Esophagus squamous epithelium (tissue), 5 donors: ENCODE results near the gene MAPK12. TPM values are rescaled to one million over a fixed set of nuclear protein-coding genes. Genes with fewer than 3 reads are reported as not detected.
"Not testable (repeated sequence)": the region's sequence is repeated elsewhere in the genome, so short reads cannot be mapped to it uniquely, and the experiment has no call there.

ENCODE experiments used
- DNase-seq: peaks from one replicate; lab custom pipeline; 2025; lab: John Stamatoyannopoulos, UW
- H3K27ac ChIP-seq, 4 donors: fragments of 200-600 bp; sonication (generic); one replicate each; pipeline ENCODE4 v1.5.1; 2016 to 2019; ENCODE audit warnings: mild to moderate bottlenecking in 1 of 4
- H3K27me3 ChIP-seq, 4 donors: fragments of 200-600 bp; sonication (generic); 1 replicate in 3 of 4; 2 replicates in 1 of 4; pipeline versions ENCODE4 v1.5.1 to v1.6.0; 2017 to 2021; ENCODE audit warnings: antibody characterized with exemption in 1 of 4
- H3K36me3 ChIP-seq, 3 donors: fragments of 200-600 bp; sonication (generic); one replicate each; pipeline ENCODE4 v1.5.1; 2016 to 2019
- H3K4me1 ChIP-seq, 3 donors: fragments of 200-600 bp; sonication (generic); one replicate each; pipeline ENCODE4 v1.5.1; 2017 to 2019
- H3K4me3 ChIP-seq, 4 donors: fragments of 200-600 bp; sonication (generic); 1 replicate in 3 of 4; 2 replicates in 1 of 4; pipeline ENCODE4 v1.5.1; 2016 to 2019; ENCODE audit warnings: mild to moderate bottlenecking in 2 of 4, moderate library complexity in 1 of 4
- H3K9me3 ChIP-seq, 3 donors: fragments of 200-600 bp; sonication (generic); one replicate each; pipeline ENCODE4 v1.5.1; 2016 to 2019
- POLR2A ChIP-seq, 4 donors: fragments of 450-650 bp; IDR thresholded peaks; one replicate each; pipeline ENCODE4 v1.6.1; 2017; ENCODE audit warnings: antibody characterized with exemption in 4 of 4, mild to moderate bottlenecking in 4 of 4, moderate library complexity in 3 of 4
- WGBS, 2 donors: methylation state at CpG; one replicate each; pipeline ENCODE4 v1.1.5; 2018; 5-methylcytosine and 5-hydroxymethylcytosine counted together
- intact Hi-C: fragments of 100-400 bp; cut with DNase I; formaldehyde crosslinking; loops from one replicate; pipeline ENCODE4 v1.15.0; 2022
- total RNA-seq, 4 donors: library from RNA; depleted of rRNA; stranded (reverse); fragments of >200 nt; gene quantifications; one replicate each; pipeline ENCODE4 v1.1.0, GENCODE V29; 2016
- TF ChIP-seq, protein P1 (sequence below), 6 experiments: fragments of 450-650 bp in 4 of 6; fragments of 200-600 bp in 2 of 6; sonication (generic) in 2 of 6; IDR thresholded peaks; one replicate each; pipeline ENCODE4 v1.5.1; 2016 to 2019; ENCODE audit warnings: antibody characterized with exemption in 6 of 6, mild to moderate bottlenecking in 4 of 6, moderate library complexity in 4 of 6
- donor health status: DM: yes; HTN: yes; CAD: no.

Gene MAPK12
- total RNA-seq, 4 donors from 2014 or later: 0.19 to 6.9 (median 2.3) TPM

DNA sequence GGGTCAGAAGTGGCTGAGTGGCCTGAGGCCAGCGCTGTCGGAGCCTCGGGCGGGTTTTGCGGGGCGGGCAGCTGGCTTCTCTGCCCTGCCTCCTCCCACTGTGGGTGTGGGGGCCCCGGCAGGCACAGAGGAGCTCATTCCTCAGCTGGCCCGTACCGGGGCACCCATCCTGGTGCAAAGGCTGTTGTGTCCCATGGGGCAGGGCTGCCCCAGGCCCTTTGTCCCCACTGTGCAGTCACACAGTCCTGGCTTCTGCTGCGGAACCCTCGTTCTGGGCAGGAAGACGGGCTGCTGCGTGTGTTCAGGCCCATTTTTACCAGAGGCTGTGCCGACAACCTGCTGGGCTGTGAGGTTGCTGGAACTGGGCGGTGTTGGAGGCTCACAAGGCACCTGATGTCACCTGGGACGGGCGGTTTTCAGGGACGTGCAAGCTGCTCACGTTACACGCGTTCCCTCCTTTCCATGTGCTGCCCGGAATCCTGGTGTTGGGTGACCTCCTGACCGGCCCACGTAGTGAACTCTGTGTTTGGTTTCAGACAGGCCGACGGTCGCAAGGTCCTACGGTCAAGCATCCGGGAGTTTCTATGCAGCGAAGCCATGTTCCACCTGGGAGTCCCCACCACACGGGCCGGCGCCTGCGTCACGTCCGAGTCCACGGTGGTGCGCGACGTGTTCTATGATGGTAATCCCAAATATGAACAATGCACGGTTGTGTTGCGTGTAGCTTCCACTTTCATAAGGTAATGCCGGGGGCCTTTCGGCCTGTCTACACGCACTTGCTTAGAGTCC is 55.5 kb downstream of the MAPK12 start:
- no peak for TF ChIP-seq POLR2A (IDR thresholded peaks at IDR 0.05)
- TF ChIP-seq, protein P1, sequence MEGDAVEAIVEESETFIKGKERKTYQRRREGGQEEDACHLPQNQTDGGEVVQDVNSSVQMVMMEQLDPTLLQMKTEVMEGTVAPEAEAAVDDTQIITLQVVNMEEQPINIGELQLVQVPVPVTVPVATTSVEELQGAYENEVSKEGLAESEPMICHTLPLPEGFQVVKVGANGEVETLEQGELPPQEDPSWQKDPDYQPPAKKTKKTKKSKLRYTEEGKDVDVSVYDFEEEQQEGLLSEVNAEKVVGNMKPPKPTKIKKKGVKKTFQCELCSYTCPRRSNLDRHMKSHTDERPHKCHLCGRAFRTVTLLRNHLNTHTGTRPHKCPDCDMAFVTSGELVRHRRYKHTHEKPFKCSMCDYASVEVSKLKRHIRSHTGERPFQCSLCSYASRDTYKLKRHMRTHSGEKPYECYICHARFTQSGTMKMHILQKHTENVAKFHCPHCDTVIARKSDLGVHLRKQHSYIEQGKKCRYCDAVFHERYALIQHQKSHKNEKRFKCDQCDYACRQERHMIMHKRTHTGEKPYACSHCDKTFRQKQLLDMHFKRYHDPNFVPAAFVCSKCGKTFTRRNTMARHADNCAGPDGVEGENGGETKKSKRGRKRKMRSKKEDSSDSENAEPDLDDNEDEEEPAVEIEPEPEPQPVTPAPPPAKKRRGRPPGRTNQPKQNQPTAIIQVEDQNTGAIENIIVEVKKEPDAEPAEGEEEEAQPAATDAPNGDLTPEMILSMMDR (IDR thresholded peaks at IDR 0.05): no peak
- Histone ChIP-seq H3K4me1 (peaks cover 8 to 65% (median 11%) of the 10 kb centered on the region in 3 donors), H3K9me3 (no peaks in the 10 kb centered on the region), H3K27me3 (no peaks in the 10 kb centered on the region), H3K4me3 (no peak overlapping the region), H3K27ac (peak overlapping the region; percentile 5 to 61 (median 53)), H3K36me3 (peaks cover 10 to 77% (median 22%) of the 10 kb centered on the region in 3 donors)
- intact Hi-C loops: no loop called here
- 87 to 93% methylated on average over 27 to 34 of the region's 45 CpGs for WGBS, 2 donors
- DNase-seq: no peak

DNA sequence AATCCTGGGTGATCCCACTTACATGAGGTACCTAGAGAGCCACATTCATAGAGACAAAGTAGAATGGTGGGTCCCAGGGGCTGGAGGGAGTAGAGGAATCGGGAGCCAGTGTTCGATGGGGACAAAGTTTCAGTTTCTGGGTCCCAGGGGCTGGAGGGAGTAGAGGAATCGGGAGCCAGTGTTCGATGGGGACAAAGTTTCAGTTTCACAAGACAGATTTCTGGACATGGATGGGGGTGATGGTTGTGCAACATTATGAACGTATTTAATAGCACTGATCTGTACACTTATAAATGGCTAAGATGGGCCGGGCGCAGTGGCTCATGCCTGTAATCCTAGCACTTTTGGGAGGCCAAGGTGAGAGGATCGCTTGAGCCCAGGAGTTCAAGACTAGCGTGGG is 56.5 kb downstream of the MAPK12 start:
- H3K4me3 ChIP-seq, H3K9me3 ChIP-seq, DNase-seq, H3K27me3 ChIP-seq, intact Hi-C loops: not testable (repeated sequence)
- H3K36me3 ChIP-seq: peaks cover 0 to 67% (median 13%) of the 10 kb centered on the region in 3 donors
- WGBS, 2 donors: 74 to 86% methylated on average over 9 of the region's 9 CpGs
- peaks cover 9 to 62% (median 12%) of the 10 kb centered on the region in 3 donors for H3K4me1 ChIP-seq
- peak overlapping the region in 1 of 4 donors; percentile 12 for H3K27ac ChIP-seq

DNA sequence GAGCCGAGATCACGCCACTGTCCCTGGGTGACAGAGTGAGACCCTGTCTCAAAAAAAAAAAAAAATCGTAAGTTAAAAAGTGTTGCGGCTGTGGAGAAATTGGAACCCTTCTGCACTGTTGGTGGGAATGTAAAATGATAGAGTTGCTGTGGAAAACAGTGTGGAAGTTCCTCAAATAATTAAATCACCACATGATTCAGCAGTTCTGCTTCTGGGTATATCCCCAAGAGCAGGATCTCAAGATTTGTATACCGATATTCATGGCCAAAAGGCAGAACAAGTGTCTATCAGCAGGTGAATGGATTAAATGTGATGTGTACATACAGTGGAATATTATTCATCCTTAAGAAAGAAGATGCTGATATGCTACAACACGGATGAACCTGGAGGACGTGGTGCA is 56.9 kb downstream of the MAPK12 start:
- H3K4me3 ChIP-seq: no peak overlapping the region
- peaks cover 0 to 65% (median 12%) of the 10 kb centered on the region in 3 donors for H3K36me3 ChIP-seq
- H3K9me3 ChIP-seq: no peaks in the 10 kb centered on the region
- H3K27ac ChIP-seq: peak overlapping the region in 1 of 4 donors; percentile 12
- no peak for DNase-seq
- intact Hi-C loops: no loop called here
- TF ChIP-seq, protein P1 (IDR thresholded peaks at IDR 0.05): no peak
- 79 to 81% methylated on average over 6 to 7 of the region's 7 CpGs for WGBS, 2 donors
- peaks cover 13 to 62% (median 17%) of the 10 kb centered on the region in 3 donors for H3K4me1 ChIP-seq
- no peaks in the 10 kb centered on the region for H3K27me3 ChIP-seq

DNA sequence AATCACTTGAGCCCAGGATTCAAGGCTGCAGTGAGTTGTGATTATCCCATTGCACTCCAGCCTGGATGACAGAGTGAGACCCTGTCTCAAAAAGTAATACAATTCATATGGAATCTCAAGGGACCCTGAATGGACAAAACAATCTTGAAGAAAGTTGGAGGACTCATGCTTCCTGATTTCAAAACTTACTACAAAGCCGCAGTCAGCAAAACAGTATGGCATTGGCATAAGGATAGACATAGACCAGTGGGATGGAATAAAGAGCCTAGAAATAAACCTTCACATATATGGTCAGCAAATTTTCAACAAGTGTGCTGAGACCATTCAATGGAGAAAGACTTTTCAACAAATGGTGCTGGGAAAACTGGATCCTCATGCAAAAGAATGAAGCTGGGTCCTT is 58.2 kb downstream of the MAPK12 start:
- peaks cover under 1 to 63% (median 12%) of the 10 kb centered on the region in 3 donors for H3K36me3 ChIP-seq
- peaks cover 15 to 60% (median 18%) of the 10 kb centered on the region in 3 donors for H3K4me1 ChIP-seq
- no peak overlapping the region for H3K4me3 ChIP-seq
- H3K27ac ChIP-seq: no peak overlapping the region
- H3K27me3 ChIP-seq: no peaks in the 10 kb centered on the region
- WGBS, 2 donors: 100% methylated on average over 1 of the region's 1 CpG
- intact Hi-C loops: no loop called here
- DNase-seq: no peak
- H3K9me3 ChIP-seq: no peaks in the 10 kb centered on the region
- no peak for TF ChIP-seq POLR2A (IDR thresholded peaks at IDR 0.05)
- TF ChIP-seq, protein P1 (IDR thresholded peaks at IDR 0.05): no peak

Other genes starting within 250 kb of the MAPK12 start
- not detected for gene IL17REL, start 248.9 kb downstream of the MAPK12 start, total RNA-seq
- not detected for gene TTLL8, start 203.4 kb downstream of the MAPK12 start, total RNA-seq
- gene MLC1, start 176.3 kb downstream of the MAPK12 start, total RNA-seq: under 1 TPM in 2 of 4 donors, not detected in 2; under 0.01 to 0.70 TPM
- gene MOV10L1, start 171.7 kb downstream of the MAPK12 start, total RNA-seq: under 1 TPM in 3 of 4 donors, not detected in 1; 0.06 to 0.57 (median 0.13) TPM
- 1 to 10 TPM; 1.6 to 4.5 (median 3.4) TPM for gene PANX2, start 91.0 kb downstream of the MAPK12 start, total RNA-seq
- gene TRABD, start 75.8 kb downstream of the MAPK12 start, total RNA-seq: 10 to 100 TPM; 39.3 to 55.1 (median 45.8) TPM
- gene SELENOO, start 60.7 kb downstream of the MAPK12 start, total RNA-seq: 10 to 100 TPM; 23.9 to 36.3 (median 27.0) TPM
- gene TUBGCP6, start 16.7 kb downstream of the MAPK12 start, total RNA-seq: 10 to 100 TPM; 20.3 to 44.3 (median 32.2) TPM
- 10 to 100 TPM; 18.2 to 46.3 (median 35.6) TPM for gene HDAC10, start 10.4 kb downstream of the MAPK12 start, total RNA-seq
- gene MAPK11, start 8.7 kb upstream of the MAPK12 start, total RNA-seq: 1 to 10 TPM; 2.4 to 5.7 (median 3.5) TPM
- 100 to 1,000 TPM in 3 of 4 donors, 10 to 100 TPM in 1; 80.9 to 231 (median 129) TPM for gene PLXNB2, start 46.0 kb upstream of the MAPK12 start, total RNA-seq
- 1 to 10 TPM in 3 of 4 donors, under 1 TPM in 1; 0.88 to 3.6 (median 2.9) TPM for gene DENND6B, start 65.3 kb upstream of the MAPK12 start, total RNA-seq
- gene PPP6R2, start 81.6 kb upstream of the MAPK12 start, total RNA-seq: 10 to 100 TPM; 35.6 to 50.8 (median 45.6) TPM
- gene SBF1, start 213.4 kb upstream of the MAPK12 start, total RNA-seq: 10 to 100 TPM; 38.3 to 92.0 (median 63.4) TPM
- 1 to 10 TPM in 2 of 4 donors, under 1 TPM in 2; under 0.01 to 1.9 (median 0.89) TPM for gene ADM2, start 219.9 kb upstream of the MAPK12 start, total RNA-seq
- gene MIOX, start 225.2 kb upstream of the MAPK12 start, total RNA-seq: not detected
- 10 to 100 TPM; 35.4 to 65.0 (median 46.2) TPM for gene LMF2, start 246.0 kb upstream of the MAPK12 start, total RNA-seq
- 10 to 100 TPM; 30.2 to 42.6 (median 38.5) TPM for gene NCAPH2, start 246.5 kb upstream of the MAPK12 start, total RNA-seq